Endodermal cell (in vitro differentiated cells): ENCODE measurements around the gene NR1I3. TPM values are rescaled to one million over a fixed set of nuclear protein-coding genes. Genes with fewer than 3 reads are reported as not detected.

Experiments used
- DNase-seq: peaks from one replicate; pipeline ENCODE4 v3.0.0-alpha.2; 2017
- H3K27ac ChIP-seq: 2 replicates; pipeline ENCODE4 v1.5.1; 2013; ENCODE audit warnings: mild to moderate bottlenecking, low read depth, low read length, moderate library complexity
- H3K27me3 ChIP-seq: 2 replicates; pipeline ENCODE4 v1.6.1; 2013; ENCODE audit warnings: mild to moderate bottlenecking, low read length, moderate library complexity; ENCODE audit not compliant: insufficient read depth, control insufficient read depth, poor library complexity, severe bottlenecking
- H3K36me3 ChIP-seq: 2 replicates; pipeline ENCODE4 v1.7.0; 2013; ENCODE audit warnings: mild to moderate bottlenecking, low read length, moderate library complexity; ENCODE audit not compliant: control insufficient read depth, insufficient read depth
- H3K4me1 ChIP-seq: one replicate; pipeline ENCODE4 v1.7.0; 2013; ENCODE audit warnings: low read length; ENCODE audit not compliant: control insufficient read depth, insufficient read depth
- H3K4me3 ChIP-seq: 2 replicates; pipeline ENCODE4 v1.5.1; 2013; ENCODE audit warnings: mild to moderate bottlenecking, low read length, moderate library complexity
- H3K9ac ChIP-seq: 2 replicates; pipeline ENCODE4 v1.6.1; 2013; ENCODE audit warnings: mild to moderate bottlenecking, low read length, moderate library complexity; ENCODE audit not compliant: poor library complexity, severe bottlenecking; ENCODE audit errors: extremely low read depth
- H3K9me3 ChIP-seq: 2 replicates; pipeline ENCODE4 v1.6.1; 2013; ENCODE audit warnings: mild to moderate bottlenecking, low read length, moderate library complexity; ENCODE audit not compliant: control insufficient read depth
- H3K27ac Mint-ChIP-seq: 2 replicates; pipeline ENCODE4 v1.8.0; 2020; ENCODE audit warnings: mixed read lengths
- H3K27me3 Mint-ChIP-seq: 2 replicates; pipeline ENCODE4 v1.8.0; 2021; ENCODE audit warnings: mild to moderate bottlenecking, mixed read lengths; ENCODE audit not compliant: insufficient read depth
- H3K36me3 Mint-ChIP-seq: 2 replicates; pipeline ENCODE4 v1.8.0; 2020; ENCODE audit warnings: low read depth, mixed read lengths
- H3K4me1 Mint-ChIP-seq: 2 replicates; pipeline ENCODE4 v1.8.0; 2020; ENCODE audit warnings: mixed read lengths
- H3K4me3 Mint-ChIP-seq: 2 replicates; pipeline ENCODE4 v1.8.0; 2020; ENCODE audit warnings: mild to moderate bottlenecking, moderate library complexity, mixed read lengths
- H3K9me3 Mint-ChIP-seq: 2 replicates; pipeline ENCODE4 v1.8.0; 2020; ENCODE audit warnings: mild to moderate bottlenecking, mixed read lengths
- CTCF ChIP-seq: fragments of 200-600 bp; sonication (generic); conservative IDR thresholded peaks from 2 replicates; pipeline ENCODE4 v1.5.0; 2021; ENCODE audit warnings: antibody characterized with exemption, mild to moderate bottlenecking
- WGBS, 2 experiments: methylation state at CpG; one replicate each; pipeline versions ENCODE4 v1.1.5 to v1.1.7; 2013; ENCODE audit warnings: missing lambda C conversion rate in 2 of 2, mixed read lengths in 1 of 2; ENCODE audit not compliant: insufficient coverage in 1 of 2, insufficient read length in 1 of 2; 5-methylcytosine and 5-hydroxymethylcytosine counted together
- total RNA-seq, 2 donors: library from RNA; stranded (reverse); fragmentation: NEBNext Ultra II Directional in 1 of 2; extraction: Animal tissue kit (Norgen Biotek cat#: 25700) in 1 of 2; gene quantifications; 2 replicates in 1 of 2; 3 replicates in 1 of 2; pipeline ENCODE4 v1.2.1, GENCODE V29; 2021

The NR1I3 gene
- total RNA-seq, 2 donors from 2014 or later = not detected

- no peaks in the 10 kb centered on the region for H3K4me1 ChIP-seq
- Mint-ChIP-seq H3K27ac (no peak overlapping the region), H3K27me3 (peaks cover 14% of the 10 kb centered on the region), H3K9me3 (peaks cover 13% of the 10 kb centered on the region), H3K4me3 (no peak overlapping the region), H3K36me3 (peaks cover 4% of the 10 kb centered on the region), H3K4me1 (peaks cover 22% of the 10 kb centered on the region)
- DNase-seq = no peak
- no peak overlapping the region for H3K4me3 ChIP-seq
- WGBS, 2 experiments = 90 to 100% methylated on average over 1 to 2 of the region's 2 CpGs
- no peaks in the 10 kb centered on the region for H3K9me3 ChIP-seq
- no peak overlapping the region for H3K27ac ChIP-seq
- H3K27me3 ChIP-seq = peaks cover 5% of the 10 kb centered on the region
- H3K36me3 ChIP-seq = no peaks in the 10 kb centered on the region
- peak; percentile 15 for TF ChIP-seq CTCF
- H3K9ac ChIP-seq = no peak overlapping the region
Measured at GRCh38 chr1:161285113-161285512, 47.1 kb upstream of the NR1I3 start.

GRCh38 chr1:161282991-161283390, 45.0 kb upstream of the NR1I3 start:
- no peak for DNase-seq
- Histone ChIP-seq H3K27ac (no peak overlapping the region), H3K9ac (no peak overlapping the region), H3K4me1 (no peaks in the 10 kb centered on the region), H3K36me3 (no peaks in the 10 kb centered on the region), H3K27me3 (peaks cover 5% of the 10 kb centered on the region), H3K9me3 (no peaks in the 10 kb centered on the region), H3K4me3 (no peak overlapping the region)
- Mint-ChIP-seq H3K9me3 (peaks cover 13% of the 10 kb centered on the region), H3K4me1 (peaks cover 18% of the 10 kb centered on the region), H3K4me3 (no peak overlapping the region), H3K27me3 (peaks cover 21% of the 10 kb centered on the region), H3K27ac (no peak overlapping the region), H3K36me3 (peaks cover 4% of the 10 kb centered on the region)
- TF ChIP-seq CTCF = no peak
- WGBS, 2 experiments = 40% methylated on average over 1 of the region's 1 CpG; no CpG with 5 or more reads in 1 of the 2 experiments

- no peak for TF ChIP-seq CTCF
- H3K36me3 ChIP-seq = no peaks in the 10 kb centered on the region
- no peak for DNase-seq
- H3K27ac ChIP-seq = no peak overlapping the region
- H3K27ac Mint-ChIP-seq = no peak overlapping the region
- H3K9me3 Mint-ChIP-seq = no peaks in the 10 kb centered on the region
- peaks cover 7% of the 10 kb centered on the region for H3K4me1 Mint-ChIP-seq
- H3K9ac ChIP-seq = no peak overlapping the region
- H3K4me3 ChIP-seq = no peak overlapping the region
- no peaks in the 10 kb centered on the region for H3K36me3 Mint-ChIP-seq
- H3K4me1 ChIP-seq = peaks cover 2% of the 10 kb centered on the region
- no peaks in the 10 kb centered on the region for H3K9me3 ChIP-seq
- 88% methylated on average over 3 of the region's 3 CpGs; no CpG with 5 or more reads in 1 of the 2 experiments for WGBS, 2 experiments
- no peaks in the 10 kb centered on the region for H3K27me3 ChIP-seq
- peaks cover 21% of the 10 kb centered on the region for H3K27me3 Mint-ChIP-seq
- H3K4me3 Mint-ChIP-seq = no peak overlapping the region
Measured at GRCh38 chr1:161274874-161275273, 36.9 kb upstream of the NR1I3 start.
